HepG2 (cell line): ENCODE measurements around the gene KLF13. TPM values are rescaled to one million over a fixed set of nuclear protein-coding genes. Genes with fewer than 3 reads are reported as not detected.

Experiments used
- GABPA ChIP-seq, 2 experiments: IDR thresholded peaks; 2 replicates each; pipeline ENCODE4 v1.6.1; 2011 to 2016; ENCODE audit warnings: low read depth in 2 of 2, low read length in 1 of 2, missing biosample characterization in 1 of 2, missing genetic modification characterization in 1 of 2
- PRMT3 ChIP-seq: sonication (generic); formaldehyde crosslinking; IDR thresholded peaks from 2 replicates; pipeline ENCODE4 v1.8.1; 2022; ENCODE audit warnings: low read depth, mild to moderate bottlenecking, moderate library complexity, missing genetic modification reagents, borderline replicate concordance
- RARG ChIP-seq: sonication (generic); formaldehyde crosslinking; IDR thresholded peaks from 2 replicates; pipeline ENCODE4 v1.4.0; 2020; ENCODE audit warnings: low read depth, mild to moderate bottlenecking, missing genetic modification reagents
- REL ChIP-seq: sonication (generic); formaldehyde crosslinking; conservative IDR thresholded peaks from 2 replicates; pipeline ENCODE4 v1.8.0; 2022; ENCODE audit warnings: mild to moderate bottlenecking, missing genetic modification reagents, moderate library complexity
- SAP130 ChIP-seq: IDR thresholded peaks from 2 replicates; pipeline ENCODE4 v1.6.1; 2016; ENCODE audit warnings: low read depth
- TCF7 ChIP-seq: sonication (generic); IDR thresholded peaks from 2 replicates; pipeline ENCODE4 v1.6.1; 2016; ENCODE audit warnings: antibody characterized with exemption, low read depth
- TGIF2 ChIP-seq: IDR thresholded peaks from 2 replicates; pipeline ENCODE4 v1.6.1; 2016; ENCODE audit warnings: control low read depth, missing compliant biosample characterization
- U2AF2 ChIP-seq: fragments of 200-400 bp; formaldehyde crosslinking; IDR thresholded peaks from 2 replicates; pipeline ENCODE4 v1.6.1; 2017; ENCODE audit warnings: low read depth, mild to moderate bottlenecking, low read length
- ZMYM2 ChIP-seq: sonication (generic); formaldehyde crosslinking; IDR thresholded peaks from 2 replicates; pipeline ENCODE4 v1.8.0; 2022; ENCODE audit warnings: mild to moderate bottlenecking, missing genetic modification reagents
- ZNF160 ChIP-seq: sonication (generic); formaldehyde crosslinking; IDR thresholded peaks from 2 replicates; pipeline ENCODE4 v1.8.0; 2022; ENCODE audit warnings: mild to moderate bottlenecking, inconsistent platforms, missing genetic modification reagents
- ZNF205 ChIP-seq: IDR thresholded peaks from 2 replicates; pipeline ENCODE4 v1.6.1; 2018; ENCODE audit warnings: missing biosample characterization, missing genetic modification reagents
- ZNF24 ChIP-seq: fragments of 450-650 bp; IDR thresholded peaks from 2 replicates; pipeline ENCODE4 v1.6.1; 2017; ENCODE audit warnings: antibody characterized with exemption, mild to moderate bottlenecking
- ZNF281 ChIP-seq: sonication (generic); formaldehyde crosslinking; IDR thresholded peaks from 2 replicates; pipeline ENCODE4 v1.4.0; 2020; ENCODE audit warnings: missing genetic modification reagents, borderline replicate concordance
- ZNF3 ChIP-seq: IDR thresholded peaks from 2 replicates; pipeline ENCODE4 v1.7.0; 2017; ENCODE audit warnings: inconsistent platforms
- ZNF331 ChIP-seq: sonication (generic); formaldehyde crosslinking; IDR thresholded peaks from 2 replicates; pipeline ENCODE4 v1.4.0; 2020; ENCODE audit warnings: missing genetic modification reagents
- ZNF687 ChIP-seq: sonication (generic); formaldehyde crosslinking; IDR thresholded peaks from 2 replicates; pipeline ENCODE4 v1.5.1; 2020; ENCODE audit warnings: mild to moderate bottlenecking, missing genetic modification reagents, moderate library complexity
- ZNF879 ChIP-seq: sonication (generic); formaldehyde crosslinking; IDR thresholded peaks from 2 replicates; pipeline ENCODE4 v1.8.1; 2023; ENCODE audit warnings: missing genetic modification reagents
- polyA plus RNA-seq, 8 experiments: library from polyadenylated mRNA; depleted of rRNA in 3 of 8; stranded (reverse) in 7 of 8; unstranded in 1 of 8; fragments of >200 nt; fragmentation: Illumina TruSeq in 4 of 8; extraction: Trizol in 4 of 8; gene quantifications; 2 replicates each; pipeline versions ENCODE4 v1.2.1 to v1.2.3, GENCODE V29; 2011 to 2016; ENCODE audit warnings: low read depth in 4 of 8, missing spikeins in 1 of 8, mixed read lengths in 1 of 8; ENCODE audit not compliant: insufficient read depth in 1 of 8
- total RNA-seq, 5 experiments: library from RNA; depleted of rRNA; stranded (reverse); fragments of >200 nt; fragmentation: Illumina TruSeq; extraction: Trizol; gene quantifications; 2 replicates each; pipeline ENCODE4 v1.2.3, GENCODE V29; 2016; ENCODE audit warnings: low read depth in 1 of 5

KLF13 gene
- total and polyA plus RNA-seq, 2 of the 13 experiments (the other 11 are each of a cell fraction or from before 2014, with no cell fraction given) = 16.8 to 25.1 TPM

GRCh38 chr15:31396881-31397560 lies 70.4 kb downstream of the KLF13 start (continued):
- peak; percentile 44; the same call in 1 of the 2 replicates for TF ChIP-seq ZNF281 (CRISPR knock-in tag)
- no peak for TF ChIP-seq ZNF331 (CRISPR knock-in tag)
- TF ChIP-seq SAP130 (CRISPR knock-in tag) = 0 out of 2 replicates have a peak, but pooled peaks have one; percentile 8
- no peak for TF ChIP-seq ZNF879 (CRISPR knock-in tag)
- no peak for TF ChIP-seq TCF7
- no peak for TF ChIP-seq ZNF160
- no peak for TF ChIP-seq TGIF2
- TF ChIP-seq RARG = no peak
- no peak for TF ChIP-seq U2AF2
- TF ChIP-seq ZNF687 (CRISPR knock-in tag) = peak; percentile 35; the same call in 1 of the 2 replicates
- no peak for TF ChIP-seq ZNF24
- no peak for TF ChIP-seq ZNF205 (CRISPR knock-in tag)
- TF ChIP-seq PRMT3 (CRISPR knock-in tag) = no peak
- no peak for TF ChIP-seq ZMYM2 (CRISPR knock-in tag)
- no peak for TF ChIP-seq ZNF3
- TF ChIP-seq GABPA (IDR thresholded peaks at IDR 0.05; ENCODE audit: low read depth, low read length) = no peak
- TF ChIP-seq GABPA (CRISPR knock-in tag; IDR thresholded peaks at IDR 0.05; ENCODE audit: low read depth) = peak; percentile 56
- no peak for TF ChIP-seq REL
